K562 (cell line): ENCODE data around the gene INTS6. TPM values are rescaled to one million over a fixed set of nuclear protein-coding genes. Genes with fewer than 3 reads are reported as not detected.
A peak's percentile ranks its signal among the peaks of the same experiment; 100 is the strongest.

Experiments used
- BCLAF1 ChIP-seq, 2 experiments: fragments of 450-650 bp in 1 of 2; IDR thresholded peaks; 2 replicates each; pipeline ENCODE4 v1.6.1; 2011 to 2017; ENCODE audit warnings: low read depth in 2 of 2, antibody characterized with exemption in 1 of 2, borderline replicate concordance in 1 of 2, low read length in 1 of 2, mild to moderate bottlenecking in 1 of 2, mixed read lengths in 1 of 2; ENCODE audit not compliant: control insufficient read depth in 1 of 2
- DPF2 ChIP-seq: fragments of 450-650 bp; IDR thresholded peaks from 2 replicates; pipeline ENCODE4 v1.6.1; 2016
- E2F6 ChIP-seq, 2 experiments: IDR thresholded peaks; 2 replicates each; pipeline ENCODE4 v1.6.1; 2011; ENCODE audit warnings: borderline replicate concordance in 1 of 2, control low read depth in 1 of 2, low read depth in 1 of 2, low read length in 1 of 2, mild to moderate bottlenecking in 1 of 2, mixed read lengths in 1 of 2, moderate library complexity in 1 of 2; ENCODE audit not compliant: insufficient read depth in 1 of 2, insufficient read length in 1 of 2, poor library complexity in 1 of 2, severe bottlenecking in 1 of 2; ENCODE audit errors: extremely low read depth in 1 of 2
- ETS1 ChIP-seq: conservative IDR thresholded peaks from 2 replicates; pipeline ENCODE4 v1.6.1; 2011; ENCODE audit warnings: low read depth, mild to moderate bottlenecking, low read length; ENCODE audit not compliant: control insufficient read depth
- NCOR1 ChIP-seq: fragments of 450-650 bp; IDR thresholded peaks from 2 replicates; pipeline ENCODE4 v1.6.1; 2016; ENCODE audit warnings: mild to moderate bottlenecking, moderate library complexity
- NR2C2 ChIP-seq, 2 experiments: fragments of 200-800 bp in 1 of 2; sonication (Bioruptor generic) in 1 of 2; sonication (generic) in 1 of 2; formaldehyde crosslinking in 1 of 2; IDR thresholded peaks; 2 replicates each; pipeline versions ENCODE4 v1.6.1 to v1.8.0; 2016 to 2022; ENCODE audit warnings: mild to moderate bottlenecking in 1 of 2, missing compliant biosample characterization in 1 of 2, missing genetic modification characterization in 1 of 2, missing genetic modification reagents in 1 of 2
- NR3C1 ChIP-seq: sonication (generic); formaldehyde crosslinking; IDR thresholded peaks from 2 replicates; pipeline ENCODE4 v1.8.1; 2022; ENCODE audit warnings: missing genetic modification reagents
- POLR2AphosphoS5 ChIP-seq: IDR thresholded peaks from 2 replicates; pipeline ENCODE4 v1.6.1; 2011; ENCODE audit warnings: mild to moderate bottlenecking, low read depth, low read length, moderate library complexity; ENCODE audit not compliant: control insufficient read depth, insufficient read depth
- REST ChIP-seq, 2 experiments: fragments of 450-650 bp; formaldehyde crosslinking in 1 of 2; IDR thresholded peaks; 2 replicates each; pipeline versions ENCODE4 v1.4.0 to v1.6.1; 2014 to 2020; ENCODE audit warnings: mild to moderate bottlenecking in 2 of 2, borderline replicate concordance in 1 of 2, low read depth in 1 of 2
- RNF2 ChIP-seq: sonication (generic); IDR thresholded peaks from 2 replicates; pipeline ENCODE4 v1.6.1; 2016
- SMARCE1 ChIP-seq: fragments of 450-650 bp; IDR thresholded peaks from 2 replicates; pipeline ENCODE4 v1.7.1; 2016; ENCODE audit warnings: mild to moderate bottlenecking
- polyA plus RNA-seq, 8 experiments: library from polyadenylated mRNA; depleted of rRNA in 4 of 8; stranded (reverse) in 5 of 8; unstranded in 3 of 8; fragments of >200 nt; fragmentation: Nextera tagmentation in 2 of 8; fragmentation: Illumina TruSeq in 1 of 8; extraction: Ambion mirVana in 2 of 8; extraction: Trizol in 1 of 8; gene quantifications; 2 replicates each; pipeline versions ENCODE4 v1.2.1 to v1.2.3, GENCODE V29; 2011 to 2014; ENCODE audit warnings: inconsistent platforms in 1 of 8, missing spikeins in 1 of 8
- total RNA-seq, 7 experiments: library from RNA; depleted of rRNA in 6 of 7; stranded (reverse); fragments of >200 nt in 6 of 7; fragmentation: Illumina TruSeq in 2 of 7; extraction: Trizol in 2 of 7; gene quantifications; 2 replicates each; pipeline versions ENCODE4 v1.2.1 to v1.2.3, GENCODE V29; 2011 to 2021; ENCODE audit warnings: low replicate concordance in 1 of 7

Gene INTS6
- total and polyA plus RNA-seq, 9 of the 15 experiments (the other 6 are each of a cell fraction or from before 2014, with no cell fraction given): 3.7 to 29.8 (median 16.1) TPM

GRCh38 chr13:51453207-51453958, 547 bp upstream of the INTS6 start (continued):
- TF ChIP-seq SMARCE1 (peak; percentile 36; the same call in 1 of the 2 replicates), POLR2AphosphoS5 (peak; percentile 64), NR3C1 (no peak), NCOR1 (0 out of 2 replicates have a peak, but pooled peaks have one; percentile 7), ETS1 (no peak), RNF2 (0 out of 2 replicates have a peak, but pooled peaks have one; percentile 24), REST (IDR thresholded peaks at IDR 0.05; ENCODE audit: borderline replicate concordance) (0 out of 2 replicates have a peak, but pooled peaks have one; percentile 16), REST (CRISPR knock-in tag; IDR thresholded peaks at IDR 0.05; ENCODE audit: low read depth) (no peak), DPF2 (0 out of 2 replicates have a peak, but pooled peaks have one; percentile 37), E2F6 (IDR thresholded peaks at IDR 0.05; ENCODE audit: borderline replicate concordance in 1 of 2, extremely low read depth in 1 of 2, insufficient read depth in 1 of 2, insufficient read length in 1 of 2, low read depth in 1 of 2, low read length in 1 of 2, poor library complexity in 1 of 2, severe bottlenecking in 1 of 2) (peak; percentile 27 to 42), NR2C2 (CRISPR knock-in tag; IDR thresholded peaks at IDR 0.05) (no peak), NR2C2 (tag; IDR thresholded peaks at IDR 0.05) (peak; percentile 34), BCLAF1 (IDR thresholded peaks at IDR 0.05; ENCODE audit: borderline replicate concordance in 1 of 2, control insufficient read depth in 1 of 2, low read depth in 2 of 2, low read length in 1 of 2) (no peak)
